Right kidney (tissue), 1 donor: ENCODE results near the gene RELCH.

ENCODE experiments used
- DNase-seq: peaks from one replicate; pipeline ENCODE4 v3.0.0-alpha.2; 2016

The RELCH gene

DNA sequence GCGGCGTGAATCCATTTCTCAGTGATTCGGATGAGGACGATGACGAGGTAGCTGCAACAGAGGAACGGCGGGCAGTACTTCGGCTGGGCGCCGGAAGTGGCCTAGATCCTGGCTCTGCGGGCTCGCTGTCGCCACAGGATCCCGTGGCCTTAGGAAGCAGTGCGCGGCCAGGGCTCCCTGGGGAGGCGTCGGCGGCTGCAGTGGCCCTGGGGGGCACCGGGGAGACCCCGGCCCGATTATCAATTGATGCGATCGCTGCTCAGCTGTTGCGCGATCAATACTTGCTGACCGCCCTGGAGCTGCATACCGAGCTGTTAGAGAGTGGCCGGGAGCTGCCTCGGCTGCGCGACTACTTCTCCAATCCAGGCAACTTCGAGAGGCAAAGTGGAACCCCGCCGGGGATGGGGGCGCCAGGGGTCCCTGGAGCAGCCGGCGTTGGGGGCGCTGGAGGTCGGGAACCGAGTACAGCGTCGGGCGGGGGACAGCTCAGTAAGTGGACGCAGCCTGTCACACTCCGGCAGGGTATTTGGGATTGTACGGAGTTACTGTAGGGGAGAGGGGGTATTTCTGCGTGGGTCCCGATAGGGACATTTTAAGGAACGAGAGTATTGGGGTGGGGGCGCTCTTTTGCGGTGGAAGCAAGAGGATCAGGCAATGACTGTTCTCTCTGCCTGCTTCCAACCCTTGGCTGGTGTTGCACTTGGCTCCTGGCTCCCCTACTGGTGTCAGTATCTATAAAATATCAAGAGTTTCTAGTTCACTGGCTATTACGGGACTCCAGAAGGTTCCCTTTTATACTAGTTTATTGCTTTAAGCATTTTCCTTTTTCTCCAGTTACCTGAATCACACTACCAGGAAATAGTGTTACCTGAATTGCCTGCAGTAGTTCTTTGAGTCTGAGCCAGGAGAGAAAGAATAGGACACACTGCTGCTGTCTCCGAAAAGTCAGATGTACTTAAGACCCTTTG lies 772 bp downstream of the RELCH start:
- no peak for DNase-seq

- DNase-seq: no peak
Measured at GRCh38 chr18:62189208-62189607, 2.2 kb downstream of the RELCH start.

DNA sequence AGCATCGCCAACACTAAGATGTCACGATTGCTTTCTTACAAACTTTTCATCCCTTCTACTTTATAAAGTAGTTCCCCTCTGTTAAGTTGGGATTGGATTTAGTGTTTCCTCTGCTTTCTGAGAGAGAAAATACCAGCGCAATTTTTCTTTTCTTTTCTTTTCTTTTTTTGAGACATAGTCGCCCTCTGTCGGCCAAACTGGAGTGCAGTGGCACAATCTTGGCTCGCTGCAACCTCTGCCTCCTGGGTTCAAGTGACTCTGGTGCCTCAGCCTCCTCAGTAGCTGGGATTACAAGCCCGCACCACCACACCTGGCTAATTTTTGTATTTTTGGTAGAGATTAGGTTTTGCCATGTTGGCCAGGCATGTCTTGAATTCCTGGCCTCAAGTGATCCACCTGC lies 9.0 kb downstream of the RELCH start:
- no peak for DNase-seq

DNA sequence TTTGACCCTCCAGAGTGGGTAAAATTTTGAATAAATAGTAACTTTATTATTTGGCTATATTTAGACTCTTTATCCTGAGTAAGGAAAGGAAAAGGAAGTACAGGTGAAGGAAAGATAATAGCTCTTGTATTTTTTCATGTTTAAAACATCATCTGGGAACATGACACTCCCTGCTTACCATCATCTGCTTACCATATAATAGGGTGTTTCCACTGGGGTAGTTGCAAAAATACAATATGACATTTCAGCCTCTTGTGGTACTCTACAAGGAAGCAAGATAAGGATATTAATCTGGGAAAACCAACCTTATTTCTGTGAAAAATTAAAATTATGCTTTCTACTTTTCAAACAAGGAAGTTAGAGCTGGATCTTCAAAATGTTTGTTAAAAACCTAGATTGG lies 9.9 kb downstream of the RELCH start:
- no peak for DNase-seq

GRCh38 chr18:62198259-62198658 lies 11.2 kb downstream of the RELCH start:
- no peak for DNase-seq

- DNase-seq: no peak
Measured at GRCh38 chr18:62199629-62200028, 12.6 kb downstream of the RELCH start.

DNA sequence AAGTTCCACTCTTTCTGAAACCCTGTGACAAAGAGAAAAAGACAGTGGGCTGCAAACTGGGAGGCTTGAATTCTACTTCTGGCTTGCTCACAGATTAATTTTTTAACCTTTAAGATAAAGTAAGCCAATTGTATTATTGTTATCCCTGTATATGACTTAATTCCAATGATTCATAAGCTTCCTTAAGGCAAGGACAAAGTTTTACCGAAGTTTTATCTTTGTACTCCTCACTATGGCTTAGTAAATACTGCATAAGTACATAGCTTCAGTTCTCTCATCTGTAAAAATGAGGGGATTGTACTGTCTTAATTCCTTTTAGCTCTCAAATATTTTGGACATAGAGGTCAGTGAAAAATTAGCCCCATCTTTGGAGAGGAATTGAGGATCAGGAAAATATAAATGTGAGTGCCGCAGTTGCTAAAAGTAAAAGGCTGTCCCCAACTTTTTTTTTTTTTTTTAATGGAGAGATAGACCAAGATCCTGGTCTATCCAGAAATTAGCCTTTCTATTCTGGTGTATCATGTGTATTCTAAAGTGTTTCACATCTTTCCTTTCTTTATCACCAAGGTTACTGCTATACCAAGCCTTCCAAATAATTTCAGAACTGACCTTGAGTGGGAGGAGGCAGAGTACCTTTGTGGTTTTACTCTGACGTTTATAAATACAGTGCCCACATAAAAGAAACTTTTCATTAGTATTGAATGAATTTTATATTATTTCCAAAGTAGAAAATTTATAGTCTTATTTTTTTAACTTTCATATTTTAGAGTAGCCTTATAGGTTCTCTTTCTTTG lies 13.3 kb downstream of the RELCH start:
- DNase-seq: no peak

DNA sequence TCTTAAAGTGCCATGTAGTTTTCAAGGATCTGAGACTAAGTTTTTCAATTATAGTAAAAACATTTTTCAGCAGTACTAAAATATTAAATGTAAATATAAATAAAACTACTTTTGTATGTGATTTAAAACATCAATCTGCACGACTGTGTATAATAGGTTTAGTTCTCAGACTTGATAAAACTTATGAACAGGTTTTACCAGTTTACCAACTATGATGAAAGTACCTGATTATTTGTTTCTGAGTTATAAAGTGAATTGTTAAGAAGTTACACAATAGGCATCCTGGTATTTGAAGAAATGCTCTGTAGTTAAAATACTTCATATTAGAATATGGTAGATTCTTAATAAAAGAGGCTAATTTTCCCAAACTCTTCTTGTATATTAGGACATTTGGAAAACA lies 14.8 kb downstream of the RELCH start:
- no peak for DNase-seq

DNA sequence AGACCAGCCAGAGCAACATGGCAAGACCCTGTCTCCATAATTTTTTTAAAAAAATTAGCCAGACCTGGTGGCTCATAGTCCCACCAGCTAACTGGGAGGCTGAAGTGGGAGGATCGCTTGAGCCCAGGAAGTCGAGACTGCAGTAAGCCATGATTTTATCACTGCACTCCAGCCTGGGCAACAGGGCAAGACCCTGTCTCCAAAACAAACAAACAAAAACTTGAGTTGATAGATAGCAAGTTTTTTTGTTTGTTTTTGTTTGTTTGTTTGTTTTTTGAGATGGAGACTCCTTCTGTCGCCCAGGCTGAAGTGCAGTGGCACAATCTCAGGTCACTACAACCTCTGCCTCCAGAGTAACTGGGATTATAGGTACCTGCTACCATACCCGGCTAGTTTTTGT lies 18.8 kb downstream of the RELCH start:
- DNase-seq: no peak

DNA sequence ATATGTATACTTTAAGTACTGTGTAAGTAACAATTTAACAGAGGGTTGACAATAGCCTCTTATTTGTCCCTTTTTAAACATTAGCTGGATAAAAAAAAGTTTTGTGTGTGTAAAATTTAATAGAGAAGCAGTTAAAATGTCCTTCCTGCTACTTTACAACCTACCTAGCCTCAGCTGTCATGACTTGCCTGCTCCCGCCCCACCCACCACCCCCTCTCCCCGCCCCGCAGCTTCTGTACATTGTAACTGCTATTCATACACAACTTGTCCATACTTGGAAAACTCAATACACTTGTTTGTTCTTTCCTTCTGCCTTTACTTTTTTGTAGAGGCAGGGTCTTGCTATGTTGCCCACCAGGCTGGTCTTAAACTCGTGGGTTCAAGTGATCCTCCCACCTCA lies 19.5 kb downstream of the RELCH start:
- DNase-seq: no peak

DNA sequence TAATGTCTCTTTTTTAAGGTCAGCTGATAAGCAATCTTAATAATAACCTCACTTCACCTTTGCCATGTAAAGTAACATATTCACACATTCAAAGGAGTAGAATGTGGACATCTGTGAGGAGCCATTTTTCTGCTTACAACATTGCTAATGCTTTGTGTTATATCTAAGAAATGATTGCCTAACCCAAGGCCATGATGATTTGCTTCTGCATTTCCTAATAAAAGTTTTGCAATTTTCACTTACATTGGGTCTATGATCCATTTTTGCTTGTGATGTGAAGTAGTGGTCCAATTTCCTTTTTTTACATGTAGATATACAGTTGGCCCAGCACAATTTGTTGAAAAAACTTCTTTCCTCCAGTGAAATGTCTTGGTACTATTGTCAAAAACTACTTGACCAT lies 22.0 kb downstream of the RELCH start:
- no peak for DNase-seq

- DNase-seq: no peak
Measured at GRCh38 chr18:62210138-62210537, 23.1 kb downstream of the RELCH start.

DNA sequence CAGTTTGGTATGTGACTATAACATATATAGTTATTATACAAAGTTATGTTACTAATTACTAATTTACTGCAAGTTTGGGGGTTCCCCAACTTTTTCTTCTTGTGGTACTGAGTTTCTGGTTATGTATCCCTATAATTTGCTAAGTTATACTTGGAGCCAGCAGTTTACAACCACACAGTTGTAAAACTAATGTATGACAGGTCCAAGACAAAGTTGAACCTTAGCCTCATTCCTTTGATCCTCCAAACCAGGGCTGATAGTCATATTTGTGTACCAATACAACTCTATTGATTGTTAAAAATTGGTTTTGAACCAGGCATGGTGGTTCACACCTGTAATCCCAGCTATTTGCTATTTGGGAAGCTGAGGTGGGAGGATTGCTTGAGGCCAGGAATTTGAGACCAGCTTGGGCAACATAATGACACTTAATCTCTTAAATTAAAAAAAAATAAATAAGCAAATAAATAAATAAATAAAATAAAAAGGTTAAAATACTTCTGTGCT lies 24.3 kb downstream of the RELCH start:
- DNase-seq: no peak

- no peak for DNase-seq
Measured at GRCh38 chr18:62214790-62215189, 27.7 kb downstream of the RELCH start.

- no peak for DNase-seq
Measured at GRCh38 chr18:62224229-62224628, 37.2 kb downstream of the RELCH start.

DNA sequence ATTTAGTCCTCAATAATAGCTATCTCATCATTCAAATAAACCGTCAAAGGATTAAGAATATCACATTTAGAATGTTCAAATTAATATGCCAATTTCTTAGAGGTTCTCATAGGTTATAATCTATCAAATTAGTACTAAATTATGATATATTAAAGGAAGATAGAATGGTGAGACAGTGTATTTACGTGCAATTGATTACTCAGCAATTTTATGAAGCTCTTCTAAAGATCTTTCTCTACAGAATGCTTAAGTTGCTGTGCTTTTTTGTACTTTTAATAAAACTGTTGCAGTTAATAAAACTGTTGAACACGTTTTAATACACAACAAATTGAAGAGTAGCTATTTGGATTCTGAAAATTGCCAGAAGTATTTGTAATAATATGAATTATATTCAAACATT lies 39.0 kb downstream of the RELCH start:
- no peak for DNase-seq

GRCh38 chr18:62236252-62236651 lies 49.2 kb downstream of the RELCH start:
- DNase-seq: no peak

GRCh38 chr18:62239475-62239874 lies 52.4 kb downstream of the RELCH start:
- DNase-seq: no peak

DNA sequence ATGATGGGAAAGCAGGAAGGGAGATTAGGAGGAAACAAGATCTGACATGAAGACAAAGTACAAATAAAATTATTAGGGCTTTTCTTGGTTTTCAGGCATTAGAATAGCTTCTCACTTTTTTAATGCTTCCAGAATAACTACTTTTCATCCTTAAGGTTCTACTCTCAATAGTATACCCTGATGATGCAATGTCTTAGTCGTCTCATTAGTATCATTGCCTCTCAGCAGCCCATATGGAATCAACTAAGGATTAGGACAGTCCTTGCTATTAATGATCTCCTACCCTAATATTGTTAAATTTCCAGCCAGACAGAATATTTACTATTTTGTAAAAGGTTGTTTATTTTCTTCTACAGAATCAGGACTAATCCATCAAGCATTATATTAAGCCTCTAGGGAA lies 55.9 kb downstream of the RELCH start:
- DNase-seq: no peak

DNA sequence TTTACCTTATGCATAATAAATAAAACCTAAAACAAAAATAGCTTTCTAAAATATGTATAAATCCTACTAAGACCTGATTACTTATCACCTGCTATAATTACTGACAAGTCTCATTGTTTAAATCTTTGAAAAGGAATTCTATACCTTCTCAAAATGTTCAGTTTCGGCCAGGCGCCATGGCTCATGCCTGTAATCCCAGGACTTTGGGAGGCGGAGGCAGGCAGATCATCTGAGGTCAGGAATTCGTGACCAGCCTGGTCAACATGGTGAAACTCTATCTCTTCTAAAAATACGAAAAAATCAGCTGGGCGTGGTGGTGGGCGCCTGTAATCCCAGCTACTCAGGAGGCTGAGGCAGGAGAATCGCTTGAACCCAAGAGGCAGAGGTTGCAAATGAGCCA lies 58.1 kb downstream of the RELCH start:
- no peak for DNase-seq

DNA sequence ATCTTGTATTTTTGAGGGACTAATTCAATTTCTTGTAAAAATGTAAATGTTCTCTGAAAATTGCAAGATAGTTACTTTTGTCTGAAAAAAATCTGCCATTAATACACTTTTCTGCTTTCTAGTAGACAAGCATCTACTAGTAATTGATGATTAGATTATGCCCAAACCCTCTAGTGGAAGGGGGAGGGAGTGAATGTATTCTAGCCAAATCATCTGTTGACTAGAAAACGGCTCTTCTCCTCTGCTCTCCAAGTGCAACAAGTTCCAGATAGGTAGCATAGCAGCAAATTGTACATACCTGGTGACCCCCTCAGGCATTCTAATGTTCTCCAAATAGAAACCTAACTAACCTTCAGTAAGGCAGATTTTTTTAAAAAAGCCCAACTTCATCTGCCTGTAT lies 58.6 kb downstream of the RELCH start:
- no peak for DNase-seq

DNA sequence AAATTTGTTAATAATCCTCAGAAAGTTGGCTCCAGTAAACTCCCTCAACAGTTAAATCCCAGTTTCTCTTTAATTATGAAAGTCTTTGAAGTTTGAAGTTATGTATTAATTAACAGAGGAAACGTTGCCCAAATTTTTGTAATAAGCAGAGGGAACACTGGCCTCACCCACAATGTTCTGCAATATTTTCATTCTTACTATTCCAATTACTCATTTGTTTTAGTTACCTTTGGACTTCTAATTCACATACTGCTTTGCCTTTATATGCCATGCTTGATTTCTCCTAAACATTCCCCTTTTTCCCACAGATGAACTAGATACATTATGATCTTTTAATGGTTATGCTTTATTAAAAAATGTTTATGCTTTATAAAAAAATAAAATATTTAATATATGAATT lies 61.3 kb downstream of the RELCH start:
- DNase-seq: no peak

DNA sequence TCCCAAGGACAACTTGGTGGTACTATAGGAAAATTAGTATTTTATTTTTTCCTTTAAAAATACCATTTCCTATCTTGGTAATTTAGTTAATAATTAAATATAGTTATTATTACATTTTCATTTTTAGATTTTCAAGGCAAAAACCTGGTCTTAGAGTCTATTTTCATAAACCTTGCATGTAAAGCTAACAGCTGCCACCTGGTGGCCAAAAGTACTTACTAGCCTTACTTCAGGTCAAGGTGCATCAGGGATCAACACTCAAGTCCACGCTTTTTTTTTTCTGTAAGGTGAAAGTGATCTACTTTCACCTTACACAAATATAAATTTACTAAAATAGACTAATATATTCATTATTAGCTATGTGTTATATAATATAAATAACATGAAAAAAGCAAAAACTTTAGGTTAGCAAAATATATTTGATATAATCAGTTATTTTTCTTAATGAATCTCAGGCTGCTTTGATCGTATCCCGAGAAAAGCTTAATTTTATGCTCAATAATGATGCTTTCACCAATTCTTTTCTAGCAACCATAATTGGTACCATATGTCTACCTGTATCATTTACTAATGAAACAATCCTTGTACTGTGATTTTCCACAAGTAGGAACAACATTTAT lies 62.5 kb downstream of the RELCH start:
- peak; percentile 3 for DNase-seq
